ENCODE measurements around the gene KRTAP1-3. TPM values are rescaled to one million over a fixed set of nuclear protein-coding genes. Genes with fewer than 3 reads are reported as not detected.

KRTAP1-3 gene
- total and polyA plus RNA-seq, 5 donors from 2014 or later = not detected

DNA sequence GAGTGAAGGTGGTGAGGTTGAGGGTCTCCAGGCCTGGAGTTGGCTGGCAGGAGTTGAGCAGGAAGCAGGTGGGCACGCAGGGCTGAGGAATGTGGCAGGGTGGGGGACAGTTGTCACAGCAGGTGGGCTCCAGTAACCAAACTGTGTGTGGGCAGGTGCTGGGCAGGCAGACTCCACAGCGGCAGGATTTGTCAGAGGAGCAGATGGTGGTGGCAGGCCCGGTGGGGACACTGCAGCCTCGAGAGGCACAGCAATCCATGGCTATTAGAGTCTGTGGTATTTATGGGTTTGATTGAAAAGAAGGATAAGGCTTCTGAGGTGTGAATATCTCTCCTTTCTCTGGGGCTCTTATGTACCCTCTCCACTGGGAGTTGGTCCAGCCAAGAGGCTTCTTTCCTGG, 40.8 kb downstream of the KRTAP1-3 start, which contains the start of gene KRTAP3-3:
TSS of gene KRTAP3-3 (minus strand) at position 326 of the 400 bp plus-strand sequence. CDS start at position 259, 67 bp downstream.
- Mint-ChIP-seq H3K4me1 (no peaks in the 10 kb centered on the region), H3K4me3 (no peak within 1 kb of the TSS), H3K27ac (peak within 1 kb of the TSS in 1 of 3 donors; percentile 50), H3K27me3 (peaks cover 60% of the 10 kb centered on the region), H3K9me3 (peaks cover 0 to 2% (median 0%) of the 10 kb centered on the region in 7 donors), H3K36me3 (no peaks in the 10 kb centered on the region)
- H3K36me3 ChIP-seq (ENCODE audit: control insufficient read depth, insufficient read depth, low read length) = no peaks in the 10 kb centered on the region
- ATAC-seq (ENCODE audit: low read depth in 2 of 2) (no peak), DNase-seq (no peak)
- H3K27me3 ChIP-seq (ENCODE audit: control insufficient read depth, insufficient read depth, low read length) = peaks cover 16% of the 10 kb centered on the region
- no peaks in the 10 kb centered on the region for H3K9me3 ChIP-seq (ENCODE audit: control insufficient read depth in 2 of 2, low read length in 2 of 2)
- H3K27ac ChIP-seq (ENCODE audit: insufficient read depth, low read length, poor library complexity, severe bottlenecking) = no peak within 1 kb of the TSS
- H3K4me3 ChIP-seq (ENCODE audit: low read depth, low read length) = no peak within 1 kb of the TSS
- no peaks in the 10 kb centered on the region for H3K4me1 ChIP-seq (ENCODE audit: control insufficient read depth, insufficient read depth, low read length, poor library complexity, severe bottlenecking)

- Histone ChIP-seq H3K9me3 (ENCODE audit: control insufficient read depth in 2 of 2, low read length in 2 of 2) (no peaks in the 10 kb centered on the region), H3K4me3 (ENCODE audit: low read depth, low read length) (no peak overlapping the region), H3K4me1 (ENCODE audit: control insufficient read depth, insufficient read depth, low read length, poor library complexity, severe bottlenecking) (no peaks in the 10 kb centered on the region), H3K36me3 (ENCODE audit: control insufficient read depth, insufficient read depth, low read length) (no peaks in the 10 kb centered on the region), H3K27me3 (ENCODE audit: control insufficient read depth, insufficient read depth, low read length) (peaks cover 16% of the 10 kb centered on the region), H3K27ac (ENCODE audit: insufficient read depth, low read length, poor library complexity, severe bottlenecking) (no peak overlapping the region)
- DNase-seq (no peak), ATAC-seq (ENCODE audit: low read depth in 2 of 2) (no peak)
- H3K27me3 Mint-ChIP-seq = peaks cover 54% of the 10 kb centered on the region
- H3K27ac Mint-ChIP-seq = no peak overlapping the region
- no peaks in the 10 kb centered on the region for H3K4me1 Mint-ChIP-seq
- no peak overlapping the region for H3K4me3 Mint-ChIP-seq
- H3K9me3 Mint-ChIP-seq = peaks cover 0 to 2% (median 0%) of the 10 kb centered on the region in 7 donors
- H3K36me3 Mint-ChIP-seq = no peaks in the 10 kb centered on the region
These were observed 41.6 kb downstream of the KRTAP1-3 start for GRCh38 chr17:40993084-40993483.

GRCh38 chr17:40992666-40993065, 42.0 kb downstream of the KRTAP1-3 start:
- Mint-ChIP-seq H3K27ac (no peak overlapping the region), H3K27me3 (peaks cover 58% of the 10 kb centered on the region), H3K4me1 (no peaks in the 10 kb centered on the region), H3K9me3 (peaks cover 0 to 2% (median 0%) of the 10 kb centered on the region in 7 donors), H3K4me3 (no peak overlapping the region), H3K36me3 (no peaks in the 10 kb centered on the region)
- no peaks in the 10 kb centered on the region for H3K9me3 ChIP-seq (ENCODE audit: control insufficient read depth in 2 of 2, low read length in 2 of 2)
- peaks cover 16% of the 10 kb centered on the region for H3K27me3 ChIP-seq (ENCODE audit: control insufficient read depth, insufficient read depth, low read length)
- no peak for DNase-seq
- H3K36me3 ChIP-seq (ENCODE audit: control insufficient read depth, insufficient read depth, low read length) = no peaks in the 10 kb centered on the region
- H3K27ac ChIP-seq (ENCODE audit: insufficient read depth, low read length, poor library complexity, severe bottlenecking) = no peak overlapping the region
- no peaks in the 10 kb centered on the region for H3K4me1 ChIP-seq (ENCODE audit: control insufficient read depth, insufficient read depth, low read length, poor library complexity, severe bottlenecking)
- H3K4me3 ChIP-seq (ENCODE audit: low read depth, low read length) = no peak overlapping the region
- no peak for ATAC-seq (ENCODE audit: low read depth in 2 of 2)

- Histone ChIP-seq H3K9me3 (ENCODE audit: control insufficient read depth in 2 of 2, low read length in 2 of 2) (no peaks in the 10 kb centered on the region), H3K27me3 (ENCODE audit: control insufficient read depth, insufficient read depth, low read length) (peaks cover 2% of the 10 kb centered on the region), H3K4me3 (ENCODE audit: low read depth, low read length) (no peak overlapping the region), H3K4me1 (ENCODE audit: control insufficient read depth, insufficient read depth, low read length, poor library complexity, severe bottlenecking) (no peaks in the 10 kb centered on the region), H3K36me3 (ENCODE audit: control insufficient read depth, insufficient read depth, low read length) (no peaks in the 10 kb centered on the region), H3K27ac (ENCODE audit: insufficient read depth, low read length, poor library complexity, severe bottlenecking) (no peak overlapping the region)
- DNase-seq = no peak
- H3K4me3 Mint-ChIP-seq = no peak overlapping the region
- no peaks in the 10 kb centered on the region for H3K36me3 Mint-ChIP-seq
- H3K4me1 Mint-ChIP-seq = no peaks in the 10 kb centered on the region
- H3K9me3 Mint-ChIP-seq = no peaks in the 10 kb centered on the region
- peaks cover 29% of the 10 kb centered on the region for H3K27me3 Mint-ChIP-seq
- no peak for ATAC-seq (ENCODE audit: low read depth in 2 of 2)
- no peak overlapping the region for H3K27ac Mint-ChIP-seq
These were observed 47.8 kb downstream of the KRTAP1-3 start for GRCh38 chr17:40986920-40987319.

DNA sequence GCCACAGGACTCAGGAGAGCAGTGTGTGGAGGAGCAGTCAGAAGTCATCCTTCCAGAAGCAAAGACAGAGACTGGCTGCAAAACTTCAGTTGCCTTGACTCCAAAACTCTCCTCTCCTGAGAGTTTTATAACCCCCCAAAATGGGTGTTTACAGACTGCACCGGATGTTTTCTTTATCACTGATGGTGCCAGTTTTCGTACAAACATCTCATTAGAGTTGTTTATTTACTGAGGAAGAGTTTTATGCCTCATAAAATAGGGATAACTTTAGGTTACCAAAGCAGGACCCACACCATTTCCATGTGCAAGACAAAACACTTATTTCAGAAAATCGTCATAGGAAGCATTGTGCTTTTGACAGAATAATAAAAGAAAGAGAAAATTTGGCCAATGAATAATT, 50.4 kb downstream of the KRTAP1-3 start, which contains the start of gene KRT40:
TSS of gene KRT40 (minus strand) at position 101 of the 400 bp plus-strand sequence. CDS start at position 48, 53 bp downstream.
- DNase-seq (no peak), ATAC-seq (ENCODE audit: low read depth in 2 of 2) (no peak)
- no peaks in the 10 kb centered on the region for H3K9me3 ChIP-seq (ENCODE audit: control insufficient read depth in 2 of 2, low read length in 2 of 2)
- H3K4me1 ChIP-seq (ENCODE audit: control insufficient read depth, insufficient read depth, low read length, poor library complexity, severe bottlenecking) = no peaks in the 10 kb centered on the region
- H3K36me3 Mint-ChIP-seq = no peaks in the 10 kb centered on the region
- H3K36me3 ChIP-seq (ENCODE audit: control insufficient read depth, insufficient read depth, low read length) = no peaks in the 10 kb centered on the region
- H3K4me3 ChIP-seq (ENCODE audit: low read depth, low read length) = no peak within 1 kb of the TSS
- no peaks in the 10 kb centered on the region for H3K9me3 Mint-ChIP-seq
- no peak within 1 kb of the TSS for H3K27ac Mint-ChIP-seq
- no peak within 1 kb of the TSS for H3K4me3 Mint-ChIP-seq
- H3K27me3 ChIP-seq (ENCODE audit: control insufficient read depth, insufficient read depth, low read length) = peaks cover 2% of the 10 kb centered on the region
- H3K4me1 Mint-ChIP-seq = no peaks in the 10 kb centered on the region
- H3K27ac ChIP-seq (ENCODE audit: insufficient read depth, low read length, poor library complexity, severe bottlenecking) = no peak within 1 kb of the TSS
- H3K27me3 Mint-ChIP-seq = peaks cover 12% of the 10 kb centered on the region

Other genes with a start within 250 kb of the KRTAP1-3 start
Only the 30 nearest of the 37 such genes appear.
- gene KRT12, start 167.7 kb downstream of the KRTAP1-3 start, total RNA-seq = not detected
- gene KRT12, start 167.7 kb downstream of the KRTAP1-3 start, polyA plus RNA-seq = not detected
- gene KRT20, start 149.6 kb downstream of the KRTAP1-3 start, total RNA-seq = not detected
- not detected for gene KRT20, start 149.6 kb downstream of the KRTAP1-3 start, polyA plus RNA-seq
- gene KRT23, start 97.2 kb downstream of the KRTAP1-3 start, total RNA-seq = not detected
- gene KRT23, start 97.2 kb downstream of the KRTAP1-3 start, polyA plus RNA-seq = not detected
- gene KRT39, start 67.9 kb downstream of the KRTAP1-3 start, total RNA-seq = not detected
- gene KRT39, start 67.9 kb downstream of the KRTAP1-3 start, polyA plus RNA-seq = not detected
- gene KRT40, start 50.5 kb downstream of the KRTAP1-3 start, total RNA-seq = not detected
- not detected for gene KRT40, start 50.5 kb downstream of the KRTAP1-3 start, polyA plus RNA-seq
- gene KRTAP3-3, start 40.7 kb downstream of the KRTAP1-3 start, total RNA-seq = not detected
- gene KRTAP3-3, start 40.7 kb downstream of the KRTAP1-3 start, polyA plus RNA-seq = not detected
- not detected for gene KRTAP3-2, start 35.0 kb downstream of the KRTAP1-3 start, total RNA-seq
- gene KRTAP3-2, start 35.0 kb downstream of the KRTAP1-3 start, polyA plus RNA-seq = not detected
- gene KRTAP3-1, start 25.7 kb downstream of the KRTAP1-3 start, total RNA-seq = not detected
- gene KRTAP3-1, start 25.7 kb downstream of the KRTAP1-3 start, polyA plus RNA-seq = not detected
- gene KRTAP1-5, start 7.7 kb downstream of the KRTAP1-3 start, total RNA-seq = not detected
- gene KRTAP1-5, start 7.7 kb downstream of the KRTAP1-3 start, polyA plus RNA-seq = not detected
- gene KRTAP1-4, start 4.7 kb downstream of the KRTAP1-3 start, total RNA-seq = not detected
- gene KRTAP1-4, start 4.7 kb downstream of the KRTAP1-3 start, polyA plus RNA-seq = not detected
- not detected for gene KRTAP1-1, start 6.6 kb upstream of the KRTAP1-3 start, total RNA-seq
- not detected for gene KRTAP1-1, start 6.6 kb upstream of the KRTAP1-3 start, polyA plus RNA-seq
- gene KRTAP2-1, start 12.4 kb upstream of the KRTAP1-3 start, total RNA-seq = not detected
- gene KRTAP2-1, start 12.4 kb upstream of the KRTAP1-3 start, polyA plus RNA-seq = not detected
- gene KRTAP2-2, start 20.4 kb upstream of the KRTAP1-3 start, total RNA-seq = not detected
- not detected for gene KRTAP2-2, start 20.4 kb upstream of the KRTAP1-3 start, polyA plus RNA-seq
- gene KRTAP2-3, start 25.2 kb upstream of the KRTAP1-3 start, total RNA-seq = not detected
- not detected for gene KRTAP2-3, start 25.2 kb upstream of the KRTAP1-3 start, polyA plus RNA-seq
- gene KRTAP2-4, start 31.0 kb upstream of the KRTAP1-3 start, total RNA-seq = not detected
- gene KRTAP2-4, start 31.0 kb upstream of the KRTAP1-3 start, polyA plus RNA-seq = not detected
- gene KRTAP4-7, start 49.3 kb upstream of the KRTAP1-3 start, total RNA-seq = not detected
- gene KRTAP4-7, start 49.3 kb upstream of the KRTAP1-3 start, polyA plus RNA-seq = not detected
- gene KRTAP4-8, start 63.3 kb upstream of the KRTAP1-3 start, total RNA-seq = not detected
- gene KRTAP4-8, start 63.3 kb upstream of the KRTAP1-3 start, polyA plus RNA-seq = not detected
- gene KRTAP4-16, start 67.3 kb upstream of the KRTAP1-3 start, total RNA-seq = not detected
- not detected for gene KRTAP4-16, start 67.3 kb upstream of the KRTAP1-3 start, polyA plus RNA-seq
- gene KRTAP4-9, start 70.5 kb upstream of the KRTAP1-3 start, total RNA-seq = not detected
- gene KRTAP4-9, start 70.5 kb upstream of the KRTAP1-3 start, polyA plus RNA-seq = not detected
- not detected for gene KRTAP4-11, start 83.5 kb upstream of the KRTAP1-3 start, total RNA-seq
- gene KRTAP4-11, start 83.5 kb upstream of the KRTAP1-3 start, polyA plus RNA-seq = not detected
- not detected for gene KRTAP4-12, start 89.3 kb upstream of the KRTAP1-3 start, total RNA-seq
- not detected for gene KRTAP4-12, start 89.3 kb upstream of the KRTAP1-3 start, polyA plus RNA-seq
- gene KRTAP4-6, start 105.7 kb upstream of the KRTAP1-3 start, total RNA-seq = not detected
- not detected for gene KRTAP4-6, start 105.7 kb upstream of the KRTAP1-3 start, polyA plus RNA-seq
- not detected for gene KRTAP4-5, start 115.0 kb upstream of the KRTAP1-3 start, total RNA-seq
- gene KRTAP4-5, start 115.0 kb upstream of the KRTAP1-3 start, polyA plus RNA-seq = not detected
- gene KRTAP4-4, start 125.9 kb upstream of the KRTAP1-3 start, total RNA-seq = not detected
- not detected for gene KRTAP4-4, start 125.9 kb upstream of the KRTAP1-3 start, polyA plus RNA-seq
- gene KRTAP4-3, start 133.3 kb upstream of the KRTAP1-3 start, total RNA-seq = not detected
- not detected for gene KRTAP4-3, start 133.3 kb upstream of the KRTAP1-3 start, polyA plus RNA-seq
- not detected for gene KRTAP4-2, start 143.3 kb upstream of the KRTAP1-3 start, total RNA-seq
- gene KRTAP4-2, start 143.3 kb upstream of the KRTAP1-3 start, polyA plus RNA-seq = not detected
- not detected for gene KRTAP4-1, start 150.0 kb upstream of the KRTAP1-3 start, total RNA-seq
- not detected for gene KRTAP4-1, start 150.0 kb upstream of the KRTAP1-3 start, polyA plus RNA-seq
- gene KRTAP9-1, start 155.0 kb upstream of the KRTAP1-3 start, total RNA-seq = not detected
- not detected for gene KRTAP9-1, start 155.0 kb upstream of the KRTAP1-3 start, polyA plus RNA-seq
- not detected for gene KRTAP9-2, start 191.8 kb upstream of the KRTAP1-3 start, total RNA-seq
- gene KRTAP9-2, start 191.8 kb upstream of the KRTAP1-3 start, polyA plus RNA-seq = not detected
- not detected for gene KRTAP9-3, start 197.6 kb upstream of the KRTAP1-3 start, total RNA-seq
- gene KRTAP9-3, start 197.6 kb upstream of the KRTAP1-3 start, polyA plus RNA-seq = not detected